K562 (cell line): ENCODE data around the gene PBXIP1. TPM values are rescaled to one million over a fixed set of nuclear protein-coding genes. Genes with fewer than 3 reads are reported as not detected.

Experiments
- CBX3 ChIP-seq, 2 experiments: IDR thresholded peaks; 1 replicate in 1 of 2; 2 replicates in 1 of 2; pipeline ENCODE4 v1.6.1; 2012; ENCODE audit warnings: inconsistent platforms in 2 of 2, low read length in 2 of 2, borderline replicate concordance in 1 of 2, control low read depth in 1 of 2
- DMBX1 ChIP-seq: fragments of 250-450 bp; sonication (Bioruptor Pico); IDR thresholded peaks from 2 replicates; pipeline ENCODE4 v1.8.0; 2022; ENCODE audit warnings: inconsistent platforms, mild to moderate bottlenecking, moderate library complexity, borderline replicate concordance
- GATAD2B ChIP-seq: fragments of 450-650 bp; IDR thresholded peaks from 2 replicates; pipeline ENCODE4 v1.6.1; 2017; ENCODE audit warnings: mild to moderate bottlenecking, borderline replicate concordance
- MCM5 ChIP-seq: fragments of 450-650 bp; IDR thresholded peaks from 2 replicates; pipeline ENCODE4 v1.6.1; 2016; ENCODE audit warnings: low read depth
- MYC ChIP-seq, 2 experiments: fragments of 250-450 bp in 1 of 2; sonication (Bioruptor Pico) in 1 of 2; IDR thresholded peaks; 2 replicates each; pipeline versions ENCODE4 v1.5.1 to v1.6.1; 2012 to 2021; ENCODE audit warnings: low read depth in 2 of 2, borderline replicate concordance in 1 of 2, improper control_type of control experiment in 1 of 2, low read length in 1 of 2, mild to moderate bottlenecking in 1 of 2, moderate library complexity in 1 of 2
- PHF20 ChIP-seq: fragments of 450-650 bp; IDR thresholded peaks from 2 replicates; pipeline ENCODE4 v1.6.1; 2018; ENCODE audit not compliant: partially characterized antibody
- RBM39 ChIP-seq: fragments of 200-400 bp; formaldehyde crosslinking; optimal IDR thresholded peaks from 2 replicates; pipeline ENCODE3; 2018; ENCODE audit warnings: low read depth, low read length
- RFX7 ChIP-seq: fragments of 250-450 bp; sonication (Bioruptor Pico); IDR thresholded peaks from 2 replicates; pipeline ENCODE4 v1.5.1; 2021; ENCODE audit warnings: mild to moderate bottlenecking
- SMAD2 ChIP-seq: fragments of 150-350 bp; IDR thresholded peaks from 2 replicates; pipeline ENCODE4 v1.6.1; 2014; ENCODE audit warnings: low read depth, mild to moderate bottlenecking, low read length
- ZNF232 ChIP-seq: sonication (generic); formaldehyde crosslinking; IDR thresholded peaks from 2 replicates; pipeline ENCODE4 v1.8.0; 2022; ENCODE audit warnings: mild to moderate bottlenecking, missing genetic modification reagents
- polyA plus RNA-seq, 8 experiments: library from polyadenylated mRNA; depleted of rRNA in 4 of 8; stranded (reverse) in 5 of 8; unstranded in 3 of 8; fragments of >200 nt; fragmentation: Nextera tagmentation in 2 of 8; fragmentation: Illumina TruSeq in 1 of 8; extraction: Ambion mirVana in 2 of 8; extraction: Trizol in 1 of 8; gene quantifications; 2 replicates each; pipeline versions ENCODE4 v1.2.1 to v1.2.3, GENCODE V29; 2011 to 2014; ENCODE audit warnings: inconsistent platforms in 1 of 8, missing spikeins in 1 of 8
- total RNA-seq, 7 experiments: library from RNA; depleted of rRNA in 6 of 7; stranded (reverse); fragments of >200 nt in 6 of 7; fragmentation: Illumina TruSeq in 2 of 7; extraction: Trizol in 2 of 7; gene quantifications; 2 replicates each; pipeline versions ENCODE4 v1.2.1 to v1.2.3, GENCODE V29; 2011 to 2021; ENCODE audit warnings: low replicate concordance in 1 of 7
- TF ChIP-seq, protein P1 (sequence below): fragments of 450-650 bp; IDR thresholded peaks from 2 replicates; pipeline ENCODE4 v1.6.1; 2018; ENCODE audit not compliant: partially characterized antibody
- TF ChIP-seq, protein P2 (sequence below): fragments of 250-450 bp; sonication (Bioruptor Pico); IDR thresholded peaks from 2 replicates; pipeline ENCODE4 v1.4.0; 2020; ENCODE audit warnings: mild to moderate bottlenecking, moderate library complexity, borderline replicate concordance
- TF ChIP-seq, protein P3 (sequence below): fragments of 200-400 bp; formaldehyde crosslinking; IDR thresholded peaks from 2 replicates; pipeline ENCODE4 v1.6.1; 2017; ENCODE audit warnings: mild to moderate bottlenecking, low read depth, low read length, moderate library complexity
- TF ChIP-seq, protein P4 (sequence below): IDR thresholded peaks from 3 replicates; pipeline ENCODE4 v1.6.1; 2011; ENCODE audit warnings: borderline replicate concordance, mild to moderate bottlenecking; ENCODE audit not compliant: insufficient read length, insufficient read depth
- TF ChIP-seq, protein P5 (sequence below): fragments of 450-650 bp; IDR thresholded peaks from 2 replicates; pipeline ENCODE4 v1.6.1; 2016; ENCODE audit warnings: missing biosample characterization, missing genetic modification characterization

The PBXIP1 gene
- total and polyA plus RNA-seq, 9 of the 15 experiments (the other 6 are each of a cell fraction or from before 2014, with no cell fraction given), result 0.13 to 8.3 (median 5.8) TPM

DNA sequence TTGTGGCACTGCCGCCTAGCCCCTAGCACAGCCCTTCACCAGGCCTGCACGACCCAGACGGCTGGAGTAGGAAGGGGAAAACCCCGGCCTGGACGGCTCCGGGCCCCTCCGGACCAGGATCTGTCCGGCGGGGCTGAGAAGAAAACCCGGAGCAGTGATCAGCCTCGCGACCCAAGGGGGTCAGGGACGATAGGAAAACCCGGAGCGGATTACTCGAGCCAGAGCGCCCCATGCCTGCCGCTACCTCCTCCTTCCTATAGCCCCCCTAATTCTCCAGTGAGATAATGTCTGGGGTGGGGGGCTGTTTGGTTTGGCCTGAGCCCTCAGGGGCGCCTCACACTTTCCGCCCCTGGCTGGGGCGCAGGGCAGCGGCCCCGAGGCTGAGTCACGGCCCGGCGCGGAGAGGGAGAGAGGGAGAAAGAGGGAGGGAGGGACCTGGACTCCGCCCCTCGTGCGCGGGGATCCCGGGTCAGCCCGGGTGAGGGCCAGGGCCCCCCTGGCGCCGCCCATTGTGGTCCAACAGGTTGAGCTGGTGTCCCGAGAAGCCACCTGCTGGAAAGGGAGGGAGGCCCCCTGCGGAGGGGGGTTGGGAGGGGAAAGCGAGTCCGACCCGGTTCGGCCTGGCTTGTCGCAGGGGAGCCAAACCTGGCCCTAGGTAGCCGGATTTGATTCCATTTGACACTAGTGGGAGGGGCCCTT, 45.0 kb upstream of the PBXIP1 start (continued):
- TF ChIP-seq, protein P1, sequence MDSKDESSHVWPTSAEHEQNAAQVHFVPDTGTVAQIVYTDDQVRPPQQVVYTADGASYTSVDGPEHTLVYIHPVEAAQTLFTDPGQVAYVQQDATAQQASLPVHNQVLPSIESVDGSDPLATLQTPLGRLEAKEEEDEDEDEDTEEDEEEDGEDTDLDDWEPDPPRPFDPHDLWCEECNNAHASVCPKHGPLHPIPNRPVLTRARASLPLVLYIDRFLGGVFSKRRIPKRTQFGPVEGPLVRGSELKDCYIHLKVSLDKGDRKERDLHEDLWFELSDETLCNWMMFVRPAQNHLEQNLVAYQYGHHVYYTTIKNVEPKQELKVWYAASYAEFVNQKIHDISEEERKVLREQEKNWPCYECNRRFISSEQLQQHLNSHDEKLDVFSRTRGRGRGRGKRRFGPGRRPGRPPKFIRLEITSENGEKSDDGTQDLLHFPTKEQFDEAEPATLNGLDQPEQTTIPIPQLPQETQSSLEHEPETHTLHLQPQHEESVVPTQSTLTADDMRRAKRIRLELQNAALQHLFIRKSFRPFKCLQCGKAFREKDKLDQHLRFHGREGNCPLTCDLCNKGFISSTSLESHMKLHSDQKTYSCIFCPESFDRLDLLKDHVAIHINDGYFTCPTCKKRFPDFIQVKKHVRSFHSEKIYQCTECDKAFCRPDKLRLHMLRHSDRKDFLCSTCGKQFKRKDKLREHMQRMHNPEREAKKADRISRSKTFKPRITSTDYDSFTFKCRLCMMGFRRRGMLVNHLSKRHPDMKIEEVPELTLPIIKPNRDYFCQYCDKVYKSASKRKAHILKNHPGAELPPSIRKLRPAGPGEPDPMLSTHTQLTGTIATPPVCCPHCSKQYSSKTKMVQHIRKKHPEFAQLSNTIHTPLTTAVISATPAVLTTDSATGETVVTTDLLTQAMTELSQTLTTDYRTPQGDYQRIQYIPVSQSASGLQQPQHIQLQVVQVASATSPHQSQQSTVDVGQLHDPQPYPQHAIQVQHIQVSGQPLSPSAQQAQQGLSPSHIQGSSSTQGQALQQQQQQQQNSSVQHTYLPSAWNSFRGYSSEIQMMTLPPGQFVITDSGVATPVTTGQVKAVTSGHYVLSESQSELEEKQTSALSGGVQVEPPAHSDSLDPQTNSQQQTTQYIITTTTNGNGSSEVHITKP, result peak; percentile 91
- TF ChIP-seq, protein P2, sequence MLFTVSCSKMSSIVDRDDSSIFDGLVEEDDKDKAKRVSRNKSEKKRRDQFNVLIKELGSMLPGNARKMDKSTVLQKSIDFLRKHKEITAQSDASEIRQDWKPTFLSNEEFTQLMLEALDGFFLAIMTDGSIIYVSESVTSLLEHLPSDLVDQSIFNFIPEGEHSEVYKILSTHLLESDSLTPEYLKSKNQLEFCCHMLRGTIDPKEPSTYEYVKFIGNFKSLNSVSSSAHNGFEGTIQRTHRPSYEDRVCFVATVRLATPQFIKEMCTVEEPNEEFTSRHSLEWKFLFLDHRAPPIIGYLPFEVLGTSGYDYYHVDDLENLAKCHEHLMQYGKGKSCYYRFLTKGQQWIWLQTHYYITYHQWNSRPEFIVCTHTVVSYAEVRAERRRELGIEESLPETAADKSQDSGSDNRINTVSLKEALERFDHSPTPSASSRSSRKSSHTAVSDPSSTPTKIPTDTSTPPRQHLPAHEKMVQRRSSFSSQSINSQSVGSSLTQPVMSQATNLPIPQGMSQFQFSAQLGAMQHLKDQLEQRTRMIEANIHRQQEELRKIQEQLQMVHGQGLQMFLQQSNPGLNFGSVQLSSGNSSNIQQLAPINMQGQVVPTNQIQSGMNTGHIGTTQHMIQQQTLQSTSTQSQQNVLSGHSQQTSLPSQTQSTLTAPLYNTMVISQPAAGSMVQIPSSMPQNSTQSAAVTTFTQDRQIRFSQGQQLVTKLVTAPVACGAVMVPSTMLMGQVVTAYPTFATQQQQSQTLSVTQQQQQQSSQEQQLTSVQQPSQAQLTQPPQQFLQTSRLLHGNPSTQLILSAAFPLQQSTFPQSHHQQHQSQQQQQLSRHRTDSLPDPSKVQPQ (CRISPR knock-in tag), result no peak
- TF ChIP-seq DMBX1 (CRISPR knock-in tag), result peak; percentile 49; the same call in 1 of the 2 replicates
- no peak for TF ChIP-seq CBX3 (IDR thresholded peaks at IDR 0.05; ENCODE audit: borderline replicate concordance in 1 of 2, low read length in 2 of 2)
- TF ChIP-seq, protein P3, sequence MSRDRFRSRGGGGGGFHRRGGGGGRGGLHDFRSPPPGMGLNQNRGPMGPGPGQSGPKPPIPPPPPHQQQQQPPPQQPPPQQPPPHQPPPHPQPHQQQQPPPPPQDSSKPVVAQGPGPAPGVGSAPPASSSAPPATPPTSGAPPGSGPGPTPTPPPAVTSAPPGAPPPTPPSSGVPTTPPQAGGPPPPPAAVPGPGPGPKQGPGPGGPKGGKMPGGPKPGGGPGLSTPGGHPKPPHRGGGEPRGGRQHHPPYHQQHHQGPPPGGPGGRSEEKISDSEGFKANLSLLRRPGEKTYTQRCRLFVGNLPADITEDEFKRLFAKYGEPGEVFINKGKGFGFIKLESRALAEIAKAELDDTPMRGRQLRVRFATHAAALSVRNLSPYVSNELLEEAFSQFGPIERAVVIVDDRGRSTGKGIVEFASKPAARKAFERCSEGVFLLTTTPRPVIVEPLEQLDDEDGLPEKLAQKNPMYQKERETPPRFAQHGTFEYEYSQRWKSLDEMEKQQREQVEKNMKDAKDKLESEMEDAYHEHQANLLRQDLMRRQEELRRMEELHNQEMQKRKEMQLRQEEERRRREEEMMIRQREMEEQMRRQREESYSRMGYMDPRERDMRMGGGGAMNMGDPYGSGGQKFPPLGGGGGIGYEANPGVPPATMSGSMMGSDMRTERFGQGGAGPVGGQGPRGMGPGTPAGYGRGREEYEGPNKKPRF, result no peak
- no peak for TF ChIP-seq ZNF232
- TF ChIP-seq, protein P4, sequence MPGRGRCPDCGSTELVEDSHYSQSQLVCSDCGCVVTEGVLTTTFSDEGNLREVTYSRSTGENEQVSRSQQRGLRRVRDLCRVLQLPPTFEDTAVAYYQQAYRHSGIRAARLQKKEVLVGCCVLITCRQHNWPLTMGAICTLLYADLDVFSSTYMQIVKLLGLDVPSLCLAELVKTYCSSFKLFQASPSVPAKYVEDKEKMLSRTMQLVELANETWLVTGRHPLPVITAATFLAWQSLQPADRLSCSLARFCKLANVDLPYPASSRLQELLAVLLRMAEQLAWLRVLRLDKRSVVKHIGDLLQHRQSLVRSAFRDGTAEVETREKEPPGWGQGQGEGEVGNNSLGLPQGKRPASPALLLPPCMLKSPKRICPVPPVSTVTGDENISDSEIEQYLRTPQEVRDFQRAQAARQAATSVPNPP, result no peak
- no peak for TF ChIP-seq SMAD2
- TF ChIP-seq MCM5, result no peak
- TF ChIP-seq RFX7 (CRISPR knock-in tag), result 0 out of 2 replicates have a peak, but pooled peaks have one; percentile 23
- peak; percentile 45 for TF ChIP-seq PHF20
- TF ChIP-seq GATAD2B, result peak; percentile 76; the same call in 1 of the 2 replicates
- TF ChIP-seq MYC (IDR thresholded peaks at IDR 0.05; ENCODE audit: low read depth, low read length), result peak; percentile 77
- TF ChIP-seq MYC (CRISPR knock-in tag; IDR thresholded peaks at IDR 0.05; ENCODE audit: borderline replicate concordance, low read depth), result peak; percentile 81; the same call in 1 of the 2 replicates
- TF ChIP-seq RBM39, result peak; percentile 91
- TF ChIP-seq, protein P5, sequence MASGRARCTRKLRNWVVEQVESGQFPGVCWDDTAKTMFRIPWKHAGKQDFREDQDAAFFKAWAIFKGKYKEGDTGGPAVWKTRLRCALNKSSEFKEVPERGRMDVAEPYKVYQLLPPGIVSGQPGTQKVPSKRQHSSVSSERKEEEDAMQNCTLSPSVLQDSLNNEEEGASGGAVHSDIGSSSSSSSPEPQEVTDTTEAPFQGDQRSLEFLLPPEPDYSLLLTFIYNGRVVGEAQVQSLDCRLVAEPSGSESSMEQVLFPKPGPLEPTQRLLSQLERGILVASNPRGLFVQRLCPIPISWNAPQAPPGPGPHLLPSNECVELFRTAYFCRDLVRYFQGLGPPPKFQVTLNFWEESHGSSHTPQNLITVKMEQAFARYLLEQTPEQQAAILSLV (tag), result peak; percentile 27; the same call in 1 of the 2 replicates
